Skeletal muscle cell (primary cell): Measurements from ENCODE around the gene PRAMEF1.
"Not testable (repeated sequence)": the region's sequence is repeated elsewhere in the genome, so short reads cannot be mapped to it uniquely, and the experiment has no call there.

Source experiments
- DNase-seq: peaks from one replicate; pipeline ENCODE4 v3.0.0-alpha.2; 2010; ENCODE audit warnings: low read depth
- H3K4me3 ChIP-seq: 2 replicates; pipeline ENCODE4 v1.5.1; 2011; ENCODE audit warnings: low read depth, mild to moderate bottlenecking, control low read depth, low read length, moderate library complexity

The PRAMEF1 gene

DNA sequence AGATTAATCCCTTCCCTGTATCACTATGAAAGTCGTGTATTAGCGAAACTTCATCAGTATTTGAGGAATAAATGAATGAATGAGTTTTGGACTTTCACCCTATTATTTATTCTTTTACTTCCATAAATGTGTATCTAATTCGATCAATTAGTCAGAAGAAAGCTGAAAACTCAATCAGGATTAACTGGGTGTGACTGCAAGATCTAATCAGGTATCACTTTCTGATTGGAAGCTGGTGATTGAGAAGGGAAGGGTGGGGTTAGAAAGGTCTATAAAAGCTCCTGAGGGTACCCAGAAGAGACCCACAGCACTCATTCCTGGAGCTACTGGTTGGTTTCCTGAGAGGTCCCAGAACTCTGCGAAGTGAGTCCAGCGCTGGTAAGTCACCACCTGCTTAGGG is at the start of gene PRAMEF1:
PRAMEF1 (plus strand) TSS at position 301 of the 400 bp plus-strand sequence. CDS start 1,831 bp downstream, outside the sequence.
- DNase-seq, H3K4me3 ChIP-seq: not testable (repeated sequence)

GRCh38 chr1:12741946-12742345 is 49.3 kb upstream of the PRAMEF1 start:
- no peak overlapping the region for H3K4me3 ChIP-seq
- no peak for DNase-seq

GRCh38 chr1:12745126-12745991 is 45.8 kb upstream of the PRAMEF1 start:
- no peak overlapping the region for H3K4me3 ChIP-seq
- DNase-seq = no peak

DNA sequence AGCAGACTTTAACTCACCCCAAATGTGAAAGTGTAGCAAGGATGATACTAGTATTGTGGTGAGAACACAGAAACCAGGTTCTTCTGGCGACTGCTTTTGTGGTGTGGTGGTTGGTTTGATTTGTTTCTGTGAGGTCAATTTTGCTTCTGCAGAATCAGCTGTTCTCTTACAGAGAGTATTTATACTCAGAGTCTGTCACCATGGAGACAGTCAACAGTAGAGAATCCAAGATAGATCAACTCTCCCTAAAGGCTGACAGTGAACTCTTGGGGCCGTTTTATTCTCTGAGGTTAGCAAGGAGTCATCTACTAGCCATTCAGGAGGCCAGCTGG is 45.2 kb upstream of the PRAMEF1 start, which contains the start of gene CFAP107:
CFAP107 (plus strand) TSS at position 209 of the 332 bp plus-strand sequence. CDS start 231 bp downstream, outside the sequence.
- H3K4me3 ChIP-seq = no peak within 1 kb of the TSS
- no peak for DNase-seq

- no peak for DNase-seq
- no peak overlapping the region for H3K4me3 ChIP-seq
Measured at GRCh38 chr1:12748778-12749355, 42.3 kb upstream of the PRAMEF1 start.

DNA sequence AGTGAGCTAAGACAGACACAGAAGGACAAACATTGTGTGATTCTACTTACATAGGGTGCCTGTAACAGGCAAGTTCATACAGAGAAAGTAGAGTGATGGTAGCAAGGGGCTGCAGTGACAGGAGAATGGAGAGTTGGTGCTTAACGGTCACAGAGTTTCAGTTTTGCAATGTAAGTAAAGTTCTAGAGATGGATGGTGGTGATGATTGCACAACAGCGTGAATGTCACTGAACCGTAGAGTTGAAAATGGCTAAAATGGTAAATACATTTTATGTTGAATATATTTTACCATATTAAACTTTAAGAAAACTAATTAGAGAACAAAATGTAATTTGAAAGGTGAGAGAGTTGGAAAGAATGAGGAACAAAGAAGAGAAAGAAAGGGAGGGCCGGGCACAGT is 36.5 kb upstream of the PRAMEF1 start:
- DNase-seq = no peak
- no peak overlapping the region for H3K4me3 ChIP-seq

DNA sequence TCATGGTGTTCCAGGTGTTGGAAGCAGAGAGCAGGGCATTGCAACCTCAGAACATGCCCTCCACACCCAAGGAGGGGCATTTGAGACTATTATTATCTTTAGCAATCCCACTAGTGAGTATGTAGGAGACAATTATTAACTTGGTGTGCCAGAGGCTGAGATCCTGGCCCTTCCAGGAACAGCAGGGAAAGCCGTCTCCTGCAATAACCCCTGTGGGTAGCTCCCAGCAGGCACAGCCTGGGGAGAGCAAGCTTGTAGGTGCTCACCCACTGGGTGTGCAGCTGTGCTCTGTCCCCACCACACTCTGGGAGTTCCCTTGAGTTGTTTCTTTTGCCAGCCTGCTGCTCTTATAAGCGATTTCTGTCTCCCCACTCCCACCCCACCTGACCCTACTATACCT is 34.9 kb upstream of the PRAMEF1 start:
- DNase-seq = no peak
- no peak overlapping the region for H3K4me3 ChIP-seq

DNA sequence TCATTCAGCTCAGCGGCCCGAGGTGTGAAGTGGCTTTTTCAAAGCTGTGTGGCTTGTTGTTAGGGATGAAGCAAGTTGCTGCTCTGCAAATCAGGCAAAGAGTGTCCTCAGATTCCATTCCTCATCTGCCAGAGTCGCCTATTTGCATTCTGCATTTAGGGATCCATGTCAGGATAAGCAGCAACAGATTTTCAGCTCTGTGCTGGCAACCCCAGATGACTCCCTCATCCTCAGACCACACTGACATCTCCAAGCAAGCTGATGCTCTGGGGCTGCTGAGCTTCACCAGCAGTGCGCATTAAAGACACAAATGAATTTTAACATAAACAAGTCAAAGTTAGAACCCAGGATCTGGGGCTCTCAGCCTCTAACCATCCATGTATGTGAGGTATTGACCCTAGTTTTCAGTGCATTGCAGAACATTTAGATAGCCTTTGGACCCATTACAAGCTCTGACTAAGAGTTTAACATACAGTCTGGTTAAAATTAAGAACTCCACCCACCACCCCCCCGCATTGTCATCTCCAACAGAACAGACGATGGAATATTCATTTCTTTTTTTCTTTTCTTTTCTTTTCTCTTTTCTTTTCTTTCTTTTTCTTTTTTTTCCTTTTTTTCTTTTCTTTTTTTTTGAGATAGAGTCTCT is 34.3 kb upstream of the PRAMEF1 start:
- H3K4me3 ChIP-seq = no peak overlapping the region
- DNase-seq = no peak

DNA sequence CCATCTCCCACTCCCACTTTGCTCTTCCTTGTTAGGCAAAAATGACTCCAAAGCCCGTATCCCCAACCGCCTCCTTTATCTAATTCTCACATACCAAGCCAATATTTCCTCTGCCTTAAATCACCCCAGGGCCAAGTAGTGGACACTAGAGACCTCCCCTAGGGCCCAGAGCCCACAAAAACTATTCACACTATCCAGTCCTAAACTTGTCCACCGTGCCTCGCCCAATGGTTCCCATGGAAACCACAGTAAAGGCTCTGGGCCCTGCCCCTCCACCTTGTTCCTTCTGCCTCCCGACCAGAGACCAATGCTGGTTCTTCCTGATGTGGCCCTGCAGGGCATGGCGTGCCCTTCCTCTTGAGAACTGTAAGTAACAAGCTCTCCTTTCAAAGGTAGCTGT is 33.4 kb upstream of the PRAMEF1 start:
- no peak for DNase-seq
- no peak overlapping the region for H3K4me3 ChIP-seq

GRCh38 chr1:12760256-12760795 is 30.9 kb upstream of the PRAMEF1 start:
- DNase-seq = no peak
- H3K4me3 ChIP-seq = no peak overlapping the region

- no peak overlapping the region for H3K4me3 ChIP-seq
- DNase-seq = no peak
Measured at GRCh38 chr1:12761781-12762180, 29.4 kb upstream of the PRAMEF1 start.

- no peak for DNase-seq
- no peak overlapping the region for H3K4me3 ChIP-seq
Measured at GRCh38 chr1:12762766-12763165, 28.4 kb upstream of the PRAMEF1 start.

GRCh38 chr1:12763479-12763878 is 27.7 kb upstream of the PRAMEF1 start:
- no peak overlapping the region for H3K4me3 ChIP-seq

DNA sequence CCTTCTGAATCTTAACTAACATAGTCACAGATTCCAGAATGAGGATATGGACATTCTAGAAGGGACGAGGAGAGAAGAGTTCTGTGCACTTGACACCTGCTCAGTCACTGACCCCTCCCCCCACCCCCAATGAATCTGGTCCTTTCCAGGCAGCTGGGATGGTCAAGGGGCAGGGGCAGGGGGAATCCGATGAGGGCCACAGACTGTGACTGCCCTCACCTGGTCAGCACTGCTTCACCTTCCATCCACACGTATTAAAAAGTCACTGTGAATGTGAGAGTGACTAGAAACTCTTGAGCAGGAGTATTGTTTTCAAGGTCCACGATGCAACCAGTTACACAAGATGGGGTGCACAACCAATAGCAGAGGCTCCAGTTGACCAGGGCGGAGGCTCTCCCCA is 27.2 kb upstream of the PRAMEF1 start:
- no peak for DNase-seq
- no peak overlapping the region for H3K4me3 ChIP-seq

More at GRCh38 chr1:12763479-12763878, 27.7 kb upstream of the PRAMEF1 start:
- no peak for DNase-seq

- no peak overlapping the region for H3K4me3 ChIP-seq
- no peak for DNase-seq
Measured at GRCh38 chr1:12769031-12769430, 22.2 kb upstream of the PRAMEF1 start.

DNA sequence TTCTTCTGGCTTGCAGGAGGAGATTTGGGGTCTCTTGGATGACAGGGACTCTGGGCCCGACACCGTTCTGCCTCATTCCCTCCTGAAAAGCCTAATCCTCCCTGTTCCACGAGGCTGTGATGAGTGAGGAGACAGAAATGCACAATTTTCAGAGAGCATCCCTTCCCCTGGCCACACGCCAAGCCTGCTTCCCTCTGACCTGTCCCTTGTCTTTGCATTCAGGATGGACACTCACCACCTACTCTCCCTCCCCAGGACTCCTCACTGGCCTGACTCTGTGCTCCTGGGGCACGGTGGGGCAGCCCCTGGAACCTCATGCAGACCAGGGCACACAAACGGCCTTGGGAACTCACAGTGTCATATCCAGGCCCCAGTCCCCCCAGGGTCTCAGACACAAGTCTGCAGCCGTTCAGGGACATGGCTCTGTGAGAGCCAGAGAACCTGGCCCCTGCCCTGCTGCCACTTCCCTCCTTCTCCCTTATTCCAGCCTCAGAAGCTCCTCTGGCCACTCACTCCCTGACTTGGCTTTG is 21.2 kb upstream of the PRAMEF1 start:
- no peak for DNase-seq
- H3K4me3 ChIP-seq = no peak overlapping the region

- DNase-seq = no peak
- no peak overlapping the region for H3K4me3 ChIP-seq
Measured at GRCh38 chr1:12770620-12771019, 20.6 kb upstream of the PRAMEF1 start.

GRCh38 chr1:12771186-12771585 is 20.0 kb upstream of the PRAMEF1 start:
- DNase-seq = no peak
- H3K4me3 ChIP-seq = no peak overlapping the region

- H3K4me3 ChIP-seq = no peak overlapping the region
- DNase-seq = no peak
Measured at GRCh38 chr1:12772520-12772919, 18.7 kb upstream of the PRAMEF1 start.

DNA sequence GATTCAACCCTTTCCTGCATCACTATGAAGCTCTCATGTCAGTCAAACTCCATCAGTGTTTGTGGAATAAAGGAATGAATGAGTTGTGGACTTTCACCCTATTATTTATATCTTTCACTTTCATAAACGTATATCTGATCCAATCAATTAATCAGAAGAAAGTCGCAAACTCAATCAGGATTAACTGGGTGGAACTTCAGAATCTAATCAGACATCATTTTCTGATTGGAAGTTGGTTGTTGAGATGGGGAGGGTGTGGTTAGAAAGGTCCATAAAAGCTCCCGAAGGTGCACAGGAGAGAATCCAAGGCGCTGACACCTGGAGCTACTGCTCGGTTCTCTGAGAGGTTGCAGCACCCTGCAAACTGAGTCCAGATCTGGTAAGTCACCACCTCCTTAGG is 17.8 kb upstream of the PRAMEF1 start, which contains the start of gene PRAMEF12:
PRAMEF12 (plus strand) TSS at position 301 of the 400 bp plus-strand sequence. CDS start 1,130 bp downstream, outside the sequence.
- no peak within 1 kb of the TSS for H3K4me3 ChIP-seq
- no peak for DNase-seq
